ENCODE data around the gene CS.
"Not testable (repeated sequence)": the region's sequence is repeated elsewhere in the genome, so short reads cannot be mapped to it uniquely, and the experiment has no call there.

CS gene

DNA sequence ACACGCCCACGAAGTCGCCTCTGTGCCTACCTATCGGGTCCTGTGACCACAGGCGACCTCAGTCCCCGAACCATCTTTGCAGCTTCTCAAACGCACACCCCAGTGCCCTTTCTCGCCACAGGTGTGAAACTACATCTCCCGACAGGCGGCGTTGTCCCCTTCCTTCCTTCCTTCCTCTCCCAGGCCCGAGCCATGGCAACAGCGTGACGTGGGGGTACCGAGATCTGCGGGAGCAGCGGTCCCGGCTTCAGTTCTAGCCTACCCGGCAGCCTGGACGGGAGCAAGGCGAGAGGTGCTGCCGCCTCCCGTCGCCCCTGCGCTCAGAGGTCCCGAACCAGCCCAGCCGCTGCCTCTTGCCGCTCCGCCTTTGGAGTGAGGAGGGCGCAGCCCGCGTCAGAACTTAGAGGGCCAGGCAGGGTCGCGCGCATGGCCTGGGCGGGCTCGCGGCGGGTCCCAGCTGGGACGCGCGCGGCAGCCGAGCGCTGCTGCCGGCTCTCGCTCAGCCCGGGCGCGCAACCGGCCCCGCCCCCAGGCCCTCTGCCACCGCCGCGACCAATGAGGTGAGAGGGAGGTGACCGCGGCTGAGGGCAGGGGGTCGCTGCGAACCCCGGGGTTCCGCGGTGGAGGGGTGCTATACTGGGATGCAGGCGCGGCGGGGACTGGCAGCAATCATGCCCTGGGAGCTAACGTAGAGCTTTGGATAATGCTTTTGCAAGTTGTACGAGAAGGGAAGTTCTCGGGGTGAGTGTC is 33.3 kb downstream of the CS start, which contains the start of gene COQ10A:
COQ10A (plus strand) TSS at position 250 of the 750 bp plus-strand sequence; CDS start at position 427, 177 bp downstream.
- peak; percentile 59 for DNase-seq (ENCODE audit: extremely low read depth, low read depth)
- TF ChIP-seq, protein P1, sequence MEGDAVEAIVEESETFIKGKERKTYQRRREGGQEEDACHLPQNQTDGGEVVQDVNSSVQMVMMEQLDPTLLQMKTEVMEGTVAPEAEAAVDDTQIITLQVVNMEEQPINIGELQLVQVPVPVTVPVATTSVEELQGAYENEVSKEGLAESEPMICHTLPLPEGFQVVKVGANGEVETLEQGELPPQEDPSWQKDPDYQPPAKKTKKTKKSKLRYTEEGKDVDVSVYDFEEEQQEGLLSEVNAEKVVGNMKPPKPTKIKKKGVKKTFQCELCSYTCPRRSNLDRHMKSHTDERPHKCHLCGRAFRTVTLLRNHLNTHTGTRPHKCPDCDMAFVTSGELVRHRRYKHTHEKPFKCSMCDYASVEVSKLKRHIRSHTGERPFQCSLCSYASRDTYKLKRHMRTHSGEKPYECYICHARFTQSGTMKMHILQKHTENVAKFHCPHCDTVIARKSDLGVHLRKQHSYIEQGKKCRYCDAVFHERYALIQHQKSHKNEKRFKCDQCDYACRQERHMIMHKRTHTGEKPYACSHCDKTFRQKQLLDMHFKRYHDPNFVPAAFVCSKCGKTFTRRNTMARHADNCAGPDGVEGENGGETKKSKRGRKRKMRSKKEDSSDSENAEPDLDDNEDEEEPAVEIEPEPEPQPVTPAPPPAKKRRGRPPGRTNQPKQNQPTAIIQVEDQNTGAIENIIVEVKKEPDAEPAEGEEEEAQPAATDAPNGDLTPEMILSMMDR (IDR thresholded peaks at IDR 0.05; ENCODE audit: low read depth, low read length, missing control alignments): peak; percentile 66
- H3K4me3 ChIP-seq (replicated peaks; ENCODE audit: low read depth, low read length): peak within 1 kb of the TSS; percentile 56

GRCh38 chr12:56266068-56266692 is 34.0 kb downstream of the CS start:
- not testable (repeated sequence) for DNase-seq (ENCODE audit: extremely low read depth, low read depth)
- H3K4me3 ChIP-seq (replicated peaks; ENCODE audit: low read depth, low read length): peak overlapping the region; percentile 56

GRCh38 chr12:56262955-56263354 is 37.2 kb downstream of the CS start:
- not testable (repeated sequence) for DNase-seq (ENCODE audit: extremely low read depth, low read depth); H3K4me3 ChIP-seq (replicated peaks; ENCODE audit: low read depth, low read length)

GRCh38 chr12:56261503-56262232 is 38.5 kb downstream of the CS start:
- DNase-seq (ENCODE audit: extremely low read depth, low read depth): peak; percentile 66
- TF ChIP-seq, protein P1 (IDR thresholded peaks at IDR 0.05; ENCODE audit: low read depth, low read length, missing control alignments): no peak
- no peak overlapping the region for H3K4me3 ChIP-seq (replicated peaks; ENCODE audit: low read depth, low read length)

More at GRCh38 chr12:56262955-56263354, 37.2 kb downstream of the CS start:
- TF ChIP-seq, protein P1 (IDR thresholded peaks at IDR 0.05; ENCODE audit: low read depth, low read length, missing control alignments): peak; percentile 3

- no peak for DNase-seq (ENCODE audit: extremely low read depth, low read depth)
- TF ChIP-seq, protein P1 (IDR thresholded peaks at IDR 0.05; ENCODE audit: low read depth, low read length, missing control alignments): no peak
- no peak overlapping the region for H3K4me3 ChIP-seq (replicated peaks; ENCODE audit: low read depth, low read length)
Observed at GRCh38 chr12:56260921-56261320, 39.2 kb downstream of the CS start.

DNA sequence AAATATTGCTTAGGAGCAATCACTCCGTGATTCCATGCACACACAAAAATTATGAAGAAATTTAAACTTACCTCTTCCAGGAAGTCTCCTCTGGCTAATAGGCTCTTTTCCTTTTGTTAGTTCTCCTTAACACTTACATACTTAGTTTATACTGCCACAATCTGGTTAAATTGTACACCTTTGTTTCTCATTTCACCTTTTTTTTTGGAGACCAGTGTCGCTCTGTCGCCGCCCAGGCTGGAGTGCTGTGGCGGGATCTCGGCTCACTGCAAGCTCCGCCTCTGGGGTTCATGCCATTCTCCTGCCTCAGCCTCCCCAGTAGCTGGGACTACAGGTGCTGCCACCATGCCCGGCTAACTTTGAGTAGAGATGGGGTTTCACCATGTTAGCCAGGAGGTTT is 39.8 kb downstream of the CS start:
- no peak overlapping the region for H3K4me3 ChIP-seq (replicated peaks; ENCODE audit: low read depth, low read length)
- no peak for DNase-seq (ENCODE audit: extremely low read depth, low read depth)
- TF ChIP-seq, protein P1 (IDR thresholded peaks at IDR 0.05; ENCODE audit: low read depth, low read length, missing control alignments): no peak

DNA sequence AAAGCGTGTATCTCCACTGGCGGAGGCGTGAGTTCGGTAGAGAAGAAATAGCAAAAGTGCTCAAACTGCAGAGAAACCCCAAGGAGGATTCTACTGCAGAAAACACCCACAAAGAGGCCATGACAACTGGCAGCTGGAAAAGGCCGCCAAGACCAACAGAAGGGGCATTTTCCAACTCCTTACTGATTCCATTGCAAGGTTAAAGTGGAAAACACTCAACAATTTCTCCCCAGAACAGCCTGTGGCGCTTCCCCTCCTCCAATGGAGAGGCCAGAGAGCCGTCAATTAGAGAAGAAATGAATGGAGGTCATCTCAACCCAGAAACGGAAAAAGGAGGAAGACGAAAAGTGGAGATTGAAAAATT is 41.3 kb downstream of the CS start:
- TF ChIP-seq, protein P1 (IDR thresholded peaks at IDR 0.05; ENCODE audit: low read depth, low read length, missing control alignments): no peak
- H3K4me3 ChIP-seq (replicated peaks; ENCODE audit: low read depth, low read length): peak overlapping the region; percentile 62
- no peak for DNase-seq (ENCODE audit: extremely low read depth, low read depth)
